MCF 10A (cell line): ENCODE results near the gene TAF11L4. TPM values are rescaled to one million over a fixed set of nuclear protein-coding genes. Genes with fewer than 3 reads are reported as not detected.
"Not testable (repeated sequence)": the region's sequence is repeated elsewhere in the genome, so short reads cannot be mapped to it uniquely, and the experiment has no call there.

ENCODE experiments used
- BruUV-seq: library from RNA; stranded (reverse); fragments of 400-500 nt; replicated peaks from 2 replicates; lab custom pipeline; 2021; lab: Mats Ljungman, UMichigan
- CTCF ChIA-PET: fragments of 300-600 bp; sonication (Branson Sonifier 250); formaldehyde crosslinking; extraction: SDS; loops from one replicate; lab custom pipeline; 2021; ENCODE audit warnings: antibody characterized with exemption, inconsistent platforms; lab: Yijun Ruan, JAX
- POLR2A ChIA-PET: fragments of 300-600, 350-650 bp; sonication (Branson Sonifier 250); formaldehyde crosslinking; extraction: SDS; loops from one replicate; lab custom pipeline; 2020; ENCODE audit warnings: antibody characterized with exemption, inconsistent platforms; lab: Yijun Ruan, JAX
- DNase-seq: peaks from one replicate; pipeline ENCODE4 v3.0.0-alpha.2; 2018; ENCODE audit not compliant: unreplicated experiment
- H3K27ac Mint-ChIP-seq: one replicate; pipeline ENCODE4 v1.8.0; 2022; ENCODE audit warnings: mild to moderate bottlenecking, low read depth, mixed read lengths; ENCODE audit not compliant: unreplicated experiment
- H3K27me3 Mint-ChIP-seq: one replicate; pipeline ENCODE4 v1.8.0; 2022; ENCODE audit warnings: mixed read lengths; ENCODE audit not compliant: insufficient read depth, unreplicated experiment
- H3K36me3 Mint-ChIP-seq: one replicate; pipeline ENCODE4 v1.8.0; 2022; ENCODE audit warnings: mild to moderate bottlenecking, moderate library complexity, mixed read lengths; ENCODE audit not compliant: insufficient read depth, unreplicated experiment
- H3K4me1 Mint-ChIP-seq: one replicate; pipeline ENCODE4 v1.8.0; 2022; ENCODE audit warnings: mixed read lengths; ENCODE audit not compliant: insufficient read depth, unreplicated experiment
- H3K4me3 Mint-ChIP-seq: one replicate; pipeline ENCODE4 v1.8.0; 2022; ENCODE audit warnings: mild to moderate bottlenecking, moderate library complexity, mixed read lengths; ENCODE audit not compliant: unreplicated experiment
- H3K9me3 Mint-ChIP-seq: one replicate; pipeline ENCODE4 v1.8.0; 2022; ENCODE audit warnings: mixed read lengths; ENCODE audit not compliant: unreplicated experiment
- intact Hi-C: fragments of 100-400 bp; cut with micrococcal nuclease; formaldehyde crosslinking; loops from 2 replicates; pipeline ENCODE4 v1.14.1; 2022
- total RNA-seq: library from RNA; stranded (reverse); gene quantifications from 2 replicates; pipeline ENCODE4 v1.2.3, GENCODE V29; 2022

The TAF11L4 gene
- total RNA-seq, 1 experiment from 2014 or later = not detected

DNA sequence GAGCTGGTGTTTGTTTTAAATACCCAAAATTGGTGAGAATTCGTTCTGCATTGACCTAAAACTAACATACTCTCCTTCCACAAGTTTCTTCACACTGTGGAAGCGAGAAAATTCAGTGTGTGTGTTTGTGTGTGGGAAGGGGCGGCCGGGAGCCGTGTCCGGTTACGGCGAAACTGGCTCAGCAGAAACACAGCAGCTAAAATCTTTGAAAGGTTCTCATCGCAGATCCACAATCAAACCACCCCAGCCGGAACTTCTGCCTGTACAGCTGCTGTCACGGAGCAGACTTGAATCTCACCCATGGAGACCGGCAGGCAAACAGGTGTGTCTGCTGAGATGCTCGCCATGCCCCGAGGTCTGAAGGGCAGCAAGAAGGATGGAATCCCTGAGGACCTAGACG, 6.8 kb downstream of the TAF11L4 start, which contains the start of gene TAF11L6:
Gene TAF11L6 (plus strand): TSS at position 301 of the 400 bp plus-strand sequence.
- POLR2A ChIA-PET, H3K36me3 Mint-ChIP-seq, H3K9me3 Mint-ChIP-seq, H3K27me3 Mint-ChIP-seq, H3K27ac Mint-ChIP-seq, BruUV-seq, intact Hi-C loops, DNase-seq, CTCF ChIA-PET, H3K4me1 Mint-ChIP-seq, H3K4me3 Mint-ChIP-seq: not testable (repeated sequence)

Other genes starting within 250 kb of the TAF11L4 start
- gene TAF11L2, start 23.6 kb upstream of the TAF11L4 start, total RNA-seq = not detected in 2 replicates
- gene TAF11L3, start 3.4 kb upstream of the TAF11L4 start, total RNA-seq = not detected in 2 replicates
- gene TAF11L5, start 3.4 kb downstream of the TAF11L4 start, total RNA-seq = not detected in 2 replicates
- not detected in 2 replicates for gene TAF11L6, start 6.9 kb downstream of the TAF11L4 start, total RNA-seq
- gene TAF11L7, start 64.0 kb downstream of the TAF11L4 start, total RNA-seq = not detected in 2 replicates
- not detected in 2 replicates for gene TAF11L8, start 69.2 kb downstream of the TAF11L4 start, total RNA-seq
- not detected in 2 replicates for gene TAF11L9, start 72.6 kb downstream of the TAF11L4 start, total RNA-seq
- not detected in 2 replicates for gene TAF11L10, start 76.0 kb downstream of the TAF11L4 start, total RNA-seq
- gene TAF11L11, start 82.4 kb downstream of the TAF11L4 start, total RNA-seq = not detected in 2 replicates
- gene TAF11L12, start 88.6 kb downstream of the TAF11L4 start, total RNA-seq = not detected in 2 replicates
- not detected in 2 replicates for gene TAF11L13, start 110.3 kb downstream of the TAF11L4 start, total RNA-seq
- not detected in 2 replicates for gene TAF11L14, start 112.7 kb downstream of the TAF11L4 start, total RNA-seq